Bronchial epithelial cell (primary cell): ENCODE data around the gene GRIK2. TPM values are rescaled to one million over a fixed set of nuclear protein-coding genes. Genes with fewer than 3 reads are reported as not detected.

Experiments used
- DNase-seq: peaks from one replicate; pipeline ENCODE4 v3.0.0-alpha.2; 2010; ENCODE audit warnings: low read depth
- FAIRE-seq: peaks from 2 replicates; lab custom pipeline; 2011; peaks lifted over from hg19 to GRCh38; lab: Jason Lieb, UNC
- H3K27me3 ChIP-seq: 2 replicates; pipeline ENCODE4 v1.5.1; 2011; ENCODE audit warnings: low read length; ENCODE audit not compliant: control insufficient read depth, insufficient read depth
- H3K36me3 ChIP-seq: 2 replicates; pipeline ENCODE4 v1.5.1; 2011; ENCODE audit warnings: low read length; ENCODE audit not compliant: control insufficient read depth, insufficient read depth
- H3K4me3 ChIP-seq: 2 replicates; pipeline ENCODE4 v1.5.1; 2011; ENCODE audit warnings: mild to moderate bottlenecking, low read depth, low read length, control low read depth
- CTCF ChIP-seq: IDR thresholded peaks from 2 replicates; pipeline ENCODE4 v1.5.1; 2011; ENCODE audit warnings: mild to moderate bottlenecking, moderate library complexity, low read length, control low read depth, inconsistent platforms; ENCODE audit not compliant: insufficient read depth, severe bottlenecking
- total RNA-seq: library from RNA; depleted of rRNA; stranded (reverse); fragments of >200 nt; gene quantifications from 2 replicates; pipeline ENCODE4 v1.2.1, GENCODE V29; 2014

The GRIK2 gene
- total RNA-seq, 1 donor from 2014 or later, result 0.26 TPM

- H3K36me3 ChIP-seq, result no peaks in the 10 kb centered on the region
- FAIRE-seq (no peak), DNase-seq (no peak)
- no peaks in the 10 kb centered on the region for H3K27me3 ChIP-seq
- no peak for TF ChIP-seq CTCF
- H3K4me3 ChIP-seq, result no peak overlapping the region
Observed at GRCh38 chr6:101784094-101784493, 390.6 kb downstream of the GRIK2 start.

- FAIRE-seq (no peak), DNase-seq (no peak)
- Histone ChIP-seq H3K36me3 (no peaks in the 10 kb centered on the region), H3K27me3 (no peaks in the 10 kb centered on the region), H3K4me3 (no peak overlapping the region)
- no peak for TF ChIP-seq CTCF
Observed at GRCh38 chr6:101799531-101799930, 406.0 kb downstream of the GRIK2 start.

- Histone ChIP-seq H3K27me3 (no peaks in the 10 kb centered on the region), H3K36me3 (no peaks in the 10 kb centered on the region), H3K4me3 (no peak overlapping the region)
- DNase-seq, result no peak
- FAIRE-seq, result no peak
- TF ChIP-seq CTCF, result no peak
Observed at GRCh38 chr6:101800598-101800997, 407.1 kb downstream of the GRIK2 start.

GRCh38 chr6:101803136-101803535, 409.6 kb downstream of the GRIK2 start:
- no peak for TF ChIP-seq CTCF
- Histone ChIP-seq H3K4me3 (no peak overlapping the region), H3K27me3 (no peaks in the 10 kb centered on the region), H3K36me3 (no peaks in the 10 kb centered on the region)
- FAIRE-seq (no peak), DNase-seq (no peak)

GRCh38 chr6:101806241-101806640, 412.7 kb downstream of the GRIK2 start:
- no peak for TF ChIP-seq CTCF
- H3K4me3 ChIP-seq, result no peak overlapping the region
- FAIRE-seq (no peak), DNase-seq (peak; percentile 28)
- no peaks in the 10 kb centered on the region for H3K27me3 ChIP-seq
- no peaks in the 10 kb centered on the region for H3K36me3 ChIP-seq

- no peak for FAIRE-seq
Observed at GRCh38 chr6:101811108-101811507, 417.6 kb downstream of the GRIK2 start.

More at GRCh38 chr6:101811108-101811507, 417.6 kb downstream of the GRIK2 start:
- Histone ChIP-seq H3K4me3 (no peak overlapping the region), H3K27me3 (no peaks in the 10 kb centered on the region), H3K36me3 (no peaks in the 10 kb centered on the region)
- TF ChIP-seq CTCF, result no peak
- DNase-seq, result no peak
